OCI-LY3 (cell line): ENCODE results near the gene EFCAB11.

Experiments used
- CTCF ChIP-seq: fragments of 200-600, 300-600 bp; sonication (generic); IDR thresholded peaks from 2 replicates; pipeline ENCODE4 v1.5.1; 2014; ENCODE audit warnings: antibody characterized with exemption, low read length, low read depth
- EZH2phosphoT487 ChIP-seq: fragments of 200-600 bp; shearing (Covaris generic); IDR thresholded peaks from 2 replicates; pipeline ENCODE4 v1.6.1; 2018; ENCODE audit warnings: antibody characterized with exemption, mixed run types, low read depth

GRCh38 chr14:89810101-89810500, 144.4 kb downstream of the EFCAB11 start:
- TF ChIP-seq EZH2phosphoT487 (no peak), CTCF (no peak)
